HepG2 (cell line): ENCODE results near the gene CALR. TPM values are rescaled to one million over a fixed set of nuclear protein-coding genes. Genes with fewer than 3 reads are reported as not detected.

Experiments used
- EED ChIP-seq: sonication (generic); formaldehyde crosslinking; IDR thresholded peaks from 2 replicates; pipeline ENCODE4 v1.5.0; 2020; ENCODE audit warnings: mild to moderate bottlenecking, missing genetic modification reagents
- FOXO4 ChIP-seq: sonication (generic); formaldehyde crosslinking; conservative IDR thresholded peaks from 2 replicates; pipeline ENCODE4 v1.8.1; 2023; ENCODE audit warnings: missing genetic modification reagents
- HNRNPUL1 ChIP-seq: fragments of 200-400 bp; formaldehyde crosslinking; IDR thresholded peaks from 2 replicates; pipeline ENCODE4 v1.6.1; 2017; ENCODE audit warnings: low read depth, mild to moderate bottlenecking, low read length, moderate library complexity
- HOXA5 ChIP-seq: sonication (generic); formaldehyde crosslinking; IDR thresholded peaks from 2 replicates; pipeline ENCODE4 v1.4.0; 2020; ENCODE audit warnings: missing genetic modification reagents
- KLF6 ChIP-seq: IDR thresholded peaks from 2 replicates; pipeline ENCODE4 v1.8.0; 2016; ENCODE audit warnings: missing biosample characterization, missing genetic modification reagents
- KMT2B ChIP-seq: IDR thresholded peaks from 2 replicates; pipeline ENCODE4 v1.6.1; 2016; ENCODE audit warnings: missing genetic modification reagents, missing compliant biosample characterization
- MED1 ChIP-seq: sonication (generic); formaldehyde crosslinking; IDR thresholded peaks from 2 replicates; pipeline ENCODE4 v1.4.0; 2020; ENCODE audit warnings: missing genetic modification reagents
- MED8 ChIP-seq: sonication (generic); formaldehyde crosslinking; IDR thresholded peaks from 2 replicates; pipeline ENCODE4 v1.8.1; 2023; ENCODE audit warnings: mild to moderate bottlenecking, missing genetic modification reagents; ENCODE audit not compliant: insufficient replicate concordance
- MLX ChIP-seq: IDR thresholded peaks from 2 replicates; pipeline ENCODE4 v1.6.1; 2016
- NFKBIZ ChIP-seq: IDR thresholded peaks from 2 replicates; pipeline ENCODE4 v1.6.1; 2018; ENCODE audit warnings: missing genetic modification reagents, missing compliant biosample characterization
- RBM22 ChIP-seq: fragments of 200-400 bp; formaldehyde crosslinking; optimal IDR thresholded peaks from 2 replicates; pipeline ENCODE3; 2017; ENCODE audit warnings: mild to moderate bottlenecking, low read length, moderate library complexity
- RBM39 ChIP-seq: fragments of 200-400 bp; formaldehyde crosslinking; IDR thresholded peaks from one replicate; pipeline ENCODE4 v1.6.1; 2018; ENCODE audit warnings: antibody characterized with exemption, mild to moderate bottlenecking, low read depth, low read length; ENCODE audit not compliant: poor library complexity, severe bottlenecking
- RCOR2 ChIP-seq: IDR thresholded peaks from 2 replicates; pipeline ENCODE4 v1.6.1; 2016; ENCODE audit warnings: missing biosample characterization, missing genetic modification reagents
- RELA ChIP-seq: sonication (generic); formaldehyde crosslinking; IDR thresholded peaks from 2 replicates; pipeline ENCODE4 v1.4.0; 2020; ENCODE audit warnings: missing genetic modification reagents
- SNAI1 ChIP-seq: sonication (generic); formaldehyde crosslinking; IDR thresholded peaks from 2 replicates; pipeline ENCODE4 v1.5.0; 2020; ENCODE audit warnings: mild to moderate bottlenecking, missing genetic modification reagents, borderline replicate concordance
- SRY ChIP-seq: sonication (generic); formaldehyde crosslinking; IDR thresholded peaks from 2 replicates; pipeline ENCODE4 v1.8.0; 2022; ENCODE audit warnings: mild to moderate bottlenecking, missing genetic modification reagents
- TRIM24 ChIP-seq: sonication (generic); formaldehyde crosslinking; IDR thresholded peaks from 2 replicates; pipeline ENCODE4 v1.8.0; 2022; ENCODE audit warnings: mild to moderate bottlenecking, missing genetic modification reagents
- ZBTB25 ChIP-seq: IDR thresholded peaks from 2 replicates; pipeline ENCODE4 v1.6.1; 2018; ENCODE audit warnings: missing genetic modification reagents
- ZNF276 ChIP-seq: sonication (generic); formaldehyde crosslinking; IDR thresholded peaks from 2 replicates; pipeline ENCODE4 v1.4.0; 2020; ENCODE audit warnings: mild to moderate bottlenecking, low read depth, missing genetic modification reagents
- ZNF333 ChIP-seq: sonication (generic); formaldehyde crosslinking; IDR thresholded peaks from 2 replicates; pipeline ENCODE4 v1.4.0; 2020; ENCODE audit warnings: mild to moderate bottlenecking, missing genetic modification reagents, borderline replicate concordance
- ZNF770 ChIP-seq: sonication (generic); formaldehyde crosslinking; IDR thresholded peaks from 2 replicates; pipeline ENCODE4 v1.5.0; 2020; ENCODE audit warnings: mild to moderate bottlenecking, missing genetic modification reagents
- ZNF784 ChIP-seq: sonication (generic); formaldehyde crosslinking; IDR thresholded peaks from 2 replicates; pipeline ENCODE4 v1.5.1; 2020; ENCODE audit warnings: missing genetic modification reagents, mild to moderate bottlenecking, borderline replicate concordance
- ZSCAN30 ChIP-seq: sonication (generic); formaldehyde crosslinking; IDR thresholded peaks from 2 replicates; pipeline ENCODE4 v1.5.0; 2020; ENCODE audit warnings: mild to moderate bottlenecking, missing genetic modification reagents
- polyA plus RNA-seq, 8 experiments: library from polyadenylated mRNA; depleted of rRNA in 3 of 8; stranded (reverse) in 7 of 8; unstranded in 1 of 8; fragments of >200 nt; fragmentation: Illumina TruSeq in 4 of 8; extraction: Trizol in 4 of 8; gene quantifications; 2 replicates each; pipeline versions ENCODE4 v1.2.1 to v1.2.3, GENCODE V29; 2011 to 2016; ENCODE audit warnings: low read depth in 4 of 8, missing spikeins in 1 of 8, mixed read lengths in 1 of 8; ENCODE audit not compliant: insufficient read depth in 1 of 8
- total RNA-seq, 5 experiments: library from RNA; depleted of rRNA; stranded (reverse); fragments of >200 nt; fragmentation: Illumina TruSeq; extraction: Trizol; gene quantifications; 2 replicates each; pipeline ENCODE4 v1.2.3, GENCODE V29; 2016; ENCODE audit warnings: low read depth in 1 of 5

Gene CALR
- total and polyA plus RNA-seq, 2 of the 13 experiments (the other 11 are each of a cell fraction or from before 2014, with no cell fraction given), result 898 to 934 TPM

GRCh38 chr19:12983542-12984142 lies 45.2 kb downstream of the CALR start (continued):
- TF ChIP-seq ZNF276 (CRISPR knock-in tag) (no peak), RELA (CRISPR knock-in tag) (no peak), ZNF770 (CRISPR knock-in tag) (no peak), ZNF333 (CRISPR knock-in tag) (no peak), ZBTB25 (CRISPR knock-in tag) (peak; percentile 58; the same call in 1 of the 2 replicates), SNAI1 (no peak), MED1 (0 out of 2 replicates have a peak, but pooled peaks have one; percentile 35), ZSCAN30 (CRISPR knock-in tag) (no peak), KMT2B (CRISPR knock-in tag) (0 out of 2 replicates have a peak, but pooled peaks have one; percentile 12), HNRNPUL1 (no peak), MED8 (CRISPR knock-in tag) (no peak), ZNF784 (CRISPR knock-in tag) (no peak), NFKBIZ (CRISPR knock-in tag) (no peak), RCOR2 (CRISPR knock-in tag) (no peak), EED (no peak), HOXA5 (CRISPR knock-in tag) (no peak), MLX (peak; percentile 33; the same call in 1 of the 2 replicates), RBM22 (peak; percentile 43), KLF6 (CRISPR knock-in tag) (0 out of 2 replicates have a peak, but pooled peaks have one; percentile 34), TRIM24 (CRISPR knock-in tag) (no peak), SRY (no peak), RBM39 (no peak), FOXO4 (no peak)
